ENCODE measurements around the gene ONECUT1. TPM values are rescaled to one million over a fixed set of nuclear protein-coding genes. Genes with fewer than 3 reads are reported as not detected.

The ONECUT1 gene
- total RNA-seq, 1 experiment from 2014 or later: 35.9 TPM

GRCh38 chr15:52783191-52783829 lies 6.8 kb downstream of the ONECUT1 start (continued):
- TF ChIP-seq, protein P1, sequence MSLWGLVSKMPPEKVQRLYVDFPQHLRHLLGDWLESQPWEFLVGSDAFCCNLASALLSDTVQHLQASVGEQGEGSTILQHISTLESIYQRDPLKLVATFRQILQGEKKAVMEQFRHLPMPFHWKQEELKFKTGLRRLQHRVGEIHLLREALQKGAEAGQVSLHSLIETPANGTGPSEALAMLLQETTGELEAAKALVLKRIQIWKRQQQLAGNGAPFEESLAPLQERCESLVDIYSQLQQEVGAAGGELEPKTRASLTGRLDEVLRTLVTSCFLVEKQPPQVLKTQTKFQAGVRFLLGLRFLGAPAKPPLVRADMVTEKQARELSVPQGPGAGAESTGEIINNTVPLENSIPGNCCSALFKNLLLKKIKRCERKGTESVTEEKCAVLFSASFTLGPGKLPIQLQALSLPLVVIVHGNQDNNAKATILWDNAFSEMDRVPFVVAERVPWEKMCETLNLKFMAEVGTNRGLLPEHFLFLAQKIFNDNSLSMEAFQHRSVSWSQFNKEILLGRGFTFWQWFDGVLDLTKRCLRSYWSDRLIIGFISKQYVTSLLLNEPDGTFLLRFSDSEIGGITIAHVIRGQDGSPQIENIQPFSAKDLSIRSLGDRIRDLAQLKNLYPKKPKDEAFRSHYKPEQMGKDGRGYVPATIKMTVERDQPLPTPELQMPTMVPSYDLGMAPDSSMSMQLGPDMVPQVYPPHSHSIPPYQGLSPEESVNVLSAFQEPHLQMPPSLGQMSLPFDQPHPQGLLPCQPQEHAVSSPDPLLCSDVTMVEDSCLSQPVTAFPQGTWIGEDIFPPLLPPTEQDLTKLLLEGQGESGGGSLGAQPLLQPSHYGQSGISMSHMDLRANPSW (CRISPR knock-in tag; conservative IDR thresholded peaks at IDR 0.05; ENCODE audit: low read depth): no peak
- TF ChIP-seq MLX (CRISPR knock-in tag; IDR thresholded peaks at IDR 0.05) (no peak), ATF6 (CRISPR knock-in tag; IDR thresholded peaks at IDR 0.05) (no peak), ZNF232 (CRISPR knock-in tag; IDR thresholded peaks at IDR 0.05) (peak; percentile 86; the same call in 1 of the 2 replicates), PRRX2 (CRISPR knock-in tag; IDR thresholded peaks at IDR 0.05) (no peak), ZNF425 (CRISPR knock-in tag; conservative IDR thresholded peaks at IDR 0.05) (no peak), JUN (CRISPR knock-in tag; IDR thresholded peaks at IDR 0.05) (no peak), KAT7 (CRISPR knock-in tag; IDR thresholded peaks at IDR 0.05; ENCODE audit: borderline replicate concordance) (no peak), ZNF416 (CRISPR knock-in tag; IDR thresholded peaks at IDR 0.05) (no peak), NFATC4 (CRISPR knock-in tag; IDR thresholded peaks at IDR 0.05) (no peak), GTF2I (CRISPR knock-in tag; conservative IDR thresholded peaks at IDR 0.05) (no peak), ZNF219 (CRISPR knock-in tag; IDR thresholded peaks at IDR 0.05; ENCODE audit: borderline replicate concordance) (no peak), ZNF423 (CRISPR knock-in tag; IDR thresholded peaks at IDR 0.05) (no peak), ATF1 (CRISPR knock-in tag; IDR thresholded peaks at IDR 0.05) (no peak), FOXJ3 (CRISPR knock-in tag; IDR thresholded peaks at IDR 0.05; ENCODE audit: borderline replicate concordance) (no peak), NR2C2 (CRISPR knock-in tag; IDR thresholded peaks at IDR 0.05) (no peak), ELF4 (CRISPR knock-in tag; IDR thresholded peaks at IDR 0.05; ENCODE audit: low read depth) (no peak), E2F1 (CRISPR knock-in tag; IDR thresholded peaks at IDR 0.05) (no peak), RORB (CRISPR knock-in tag; IDR thresholded peaks at IDR 0.05) (no peak), EMX1 (CRISPR knock-in tag; IDR thresholded peaks at IDR 0.05) (no peak)
- TF ChIP-seq, protein P2, sequence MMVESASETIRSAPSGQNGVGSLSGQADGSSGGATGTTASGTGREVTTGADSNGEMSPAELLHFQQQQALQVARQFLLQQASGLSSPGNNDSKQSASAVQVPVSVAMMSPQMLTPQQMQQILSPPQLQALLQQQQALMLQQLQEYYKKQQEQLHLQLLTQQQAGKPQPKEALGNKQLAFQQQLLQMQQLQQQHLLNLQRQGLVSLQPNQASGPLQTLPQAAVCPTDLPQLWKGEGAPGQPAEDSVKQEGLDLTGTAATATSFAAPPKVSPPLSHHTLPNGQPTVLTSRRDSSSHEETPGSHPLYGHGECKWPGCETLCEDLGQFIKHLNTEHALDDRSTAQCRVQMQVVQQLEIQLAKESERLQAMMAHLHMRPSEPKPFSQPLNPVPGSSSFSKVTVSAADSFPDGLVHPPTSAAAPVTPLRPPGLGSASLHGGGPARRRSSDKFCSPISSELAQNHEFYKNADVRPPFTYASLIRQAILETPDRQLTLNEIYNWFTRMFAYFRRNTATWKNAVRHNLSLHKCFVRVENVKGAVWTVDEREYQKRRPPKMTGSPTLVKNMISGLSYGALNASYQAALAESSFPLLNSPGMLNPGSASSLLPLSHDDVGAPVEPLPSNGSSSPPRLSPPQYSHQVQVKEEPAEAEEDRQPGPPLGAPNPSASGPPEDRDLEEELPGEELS (CRISPR knock-in tag; IDR thresholded peaks at IDR 0.05): peak; percentile 79; the same call in 1 of the 2 replicates
- TF ChIP-seq, protein P3, sequence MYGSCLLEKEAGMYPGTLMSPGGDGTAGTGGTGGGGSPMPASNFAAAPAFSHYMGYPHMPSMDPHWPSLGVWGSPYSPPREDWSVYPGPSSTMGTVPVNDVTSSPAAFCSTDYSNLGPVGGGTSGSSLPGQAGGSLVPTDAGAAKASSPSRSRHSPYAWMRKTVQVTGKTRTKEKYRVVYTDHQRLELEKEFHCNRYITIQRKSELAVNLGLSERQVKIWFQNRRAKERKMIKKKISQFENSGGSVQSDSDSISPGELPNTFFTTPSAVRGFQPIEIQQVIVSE (CRISPR knock-in tag; IDR thresholded peaks at IDR 0.05; ENCODE audit: borderline replicate concordance): no peak
- TF ChIP-seq, protein P4, sequence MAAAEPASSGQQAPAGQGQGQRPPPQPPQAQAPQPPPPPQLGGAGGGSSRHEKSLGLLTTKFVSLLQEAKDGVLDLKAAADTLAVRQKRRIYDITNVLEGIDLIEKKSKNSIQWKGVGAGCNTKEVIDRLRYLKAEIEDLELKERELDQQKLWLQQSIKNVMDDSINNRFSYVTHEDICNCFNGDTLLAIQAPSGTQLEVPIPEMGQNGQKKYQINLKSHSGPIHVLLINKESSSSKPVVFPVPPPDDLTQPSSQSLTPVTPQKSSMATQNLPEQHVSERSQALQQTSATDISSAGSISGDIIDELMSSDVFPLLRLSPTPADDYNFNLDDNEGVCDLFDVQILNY (CRISPR knock-in tag; IDR thresholded peaks at IDR 0.05): no peak
- TF ChIP-seq, protein P5, sequence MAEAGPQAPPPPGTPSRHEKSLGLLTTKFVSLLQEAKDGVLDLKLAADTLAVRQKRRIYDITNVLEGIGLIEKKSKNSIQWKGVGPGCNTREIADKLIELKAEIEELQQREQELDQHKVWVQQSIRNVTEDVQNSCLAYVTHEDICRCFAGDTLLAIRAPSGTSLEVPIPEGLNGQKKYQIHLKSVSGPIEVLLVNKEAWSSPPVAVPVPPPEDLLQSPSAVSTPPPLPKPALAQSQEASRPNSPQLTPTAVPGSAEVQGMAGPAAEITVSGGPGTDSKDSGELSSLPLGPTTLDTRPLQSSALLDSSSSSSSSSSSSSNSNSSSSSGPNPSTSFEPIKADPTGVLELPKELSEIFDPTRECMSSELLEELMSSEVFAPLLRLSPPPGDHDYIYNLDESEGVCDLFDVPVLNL (CRISPR knock-in tag; IDR thresholded peaks at IDR 0.05; ENCODE audit: borderline replicate concordance, low read depth): no peak
